ENCODE results near the gene NR2F1-AS1.

The NR2F1-AS1 gene

GRCh38 chr5:93602241-93603077, 21.4 kb upstream of the NR2F1-AS1 start:
- DNase-seq, result no peak

- DNase-seq, result no peak
Observed at GRCh38 chr5:93601802-93602155, 20.8 kb upstream of the NR2F1-AS1 start.

- no peak for DNase-seq
Observed at GRCh38 chr5:93601071-93601801, 20.2 kb upstream of the NR2F1-AS1 start.

DNA sequence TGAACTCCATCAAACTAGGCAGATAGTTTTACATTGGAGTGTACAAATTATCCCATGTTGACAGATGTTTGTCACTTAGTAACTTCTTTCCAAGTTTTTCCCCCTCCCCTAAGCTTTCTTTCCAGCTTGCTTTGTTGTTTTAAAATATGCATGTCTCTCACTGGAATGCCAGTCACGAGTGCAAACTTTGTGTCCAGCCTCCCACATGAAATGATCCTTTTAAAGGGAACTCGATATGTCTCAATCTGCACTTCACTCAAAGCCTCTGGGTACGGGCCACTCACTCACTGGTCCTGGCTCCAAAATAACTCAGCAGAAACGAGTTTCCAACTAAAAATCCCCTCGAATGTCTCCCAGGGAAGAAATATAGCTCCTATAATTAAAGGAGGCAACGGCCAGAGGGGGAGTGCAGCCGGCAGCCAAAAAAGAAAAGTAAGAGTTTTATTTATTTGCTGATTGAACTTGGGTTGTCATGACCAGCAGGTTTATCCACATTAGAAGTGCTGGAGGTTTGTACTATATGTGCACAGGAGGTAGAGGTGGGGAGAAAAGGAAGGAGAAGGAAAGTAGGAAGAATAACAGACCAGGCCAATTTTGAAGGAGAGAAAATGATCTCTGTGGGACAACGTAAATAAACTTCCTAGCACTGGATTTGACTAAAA, 19.5 kb upstream of the NR2F1-AS1 start:
- no peak for DNase-seq

DNA sequence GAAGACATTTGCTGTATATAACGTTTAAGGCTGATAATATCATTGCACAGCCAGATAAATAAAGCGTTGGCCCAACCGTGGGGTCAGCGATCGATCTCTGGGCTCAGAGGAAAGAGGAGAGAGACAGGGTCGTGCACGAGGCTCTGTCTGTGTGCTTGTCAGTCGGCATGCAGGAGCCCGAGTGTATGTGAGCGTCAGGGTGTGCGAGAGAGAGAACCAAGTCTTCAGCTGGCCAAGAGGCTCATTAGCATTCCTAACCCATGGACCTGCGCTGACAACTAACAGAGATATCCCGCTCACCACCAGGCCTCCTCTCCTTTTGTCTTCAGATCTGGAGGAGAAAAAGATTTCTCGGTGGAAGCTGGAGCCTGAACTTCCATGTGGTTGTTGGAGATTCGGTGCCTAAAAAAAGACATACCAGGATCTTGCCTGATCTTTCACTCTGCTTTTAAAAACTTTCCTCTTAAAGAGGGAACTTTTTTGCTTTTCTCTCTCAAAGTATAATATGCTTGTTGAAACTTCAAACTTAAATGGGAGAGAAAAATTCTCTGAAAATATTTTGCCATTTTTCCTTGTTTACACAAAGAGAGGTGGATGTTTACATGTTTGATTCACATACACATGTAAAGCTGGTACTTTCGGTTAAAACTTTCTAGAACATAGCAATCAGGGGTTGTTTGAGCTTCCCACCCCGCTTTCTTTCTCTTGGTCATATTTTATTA, 18.5 kb upstream of the NR2F1-AS1 start:
- DNase-seq, result no peak

- no peak for DNase-seq
Observed at GRCh38 chr5:93599001-93599379, 18.0 kb upstream of the NR2F1-AS1 start.

DNA sequence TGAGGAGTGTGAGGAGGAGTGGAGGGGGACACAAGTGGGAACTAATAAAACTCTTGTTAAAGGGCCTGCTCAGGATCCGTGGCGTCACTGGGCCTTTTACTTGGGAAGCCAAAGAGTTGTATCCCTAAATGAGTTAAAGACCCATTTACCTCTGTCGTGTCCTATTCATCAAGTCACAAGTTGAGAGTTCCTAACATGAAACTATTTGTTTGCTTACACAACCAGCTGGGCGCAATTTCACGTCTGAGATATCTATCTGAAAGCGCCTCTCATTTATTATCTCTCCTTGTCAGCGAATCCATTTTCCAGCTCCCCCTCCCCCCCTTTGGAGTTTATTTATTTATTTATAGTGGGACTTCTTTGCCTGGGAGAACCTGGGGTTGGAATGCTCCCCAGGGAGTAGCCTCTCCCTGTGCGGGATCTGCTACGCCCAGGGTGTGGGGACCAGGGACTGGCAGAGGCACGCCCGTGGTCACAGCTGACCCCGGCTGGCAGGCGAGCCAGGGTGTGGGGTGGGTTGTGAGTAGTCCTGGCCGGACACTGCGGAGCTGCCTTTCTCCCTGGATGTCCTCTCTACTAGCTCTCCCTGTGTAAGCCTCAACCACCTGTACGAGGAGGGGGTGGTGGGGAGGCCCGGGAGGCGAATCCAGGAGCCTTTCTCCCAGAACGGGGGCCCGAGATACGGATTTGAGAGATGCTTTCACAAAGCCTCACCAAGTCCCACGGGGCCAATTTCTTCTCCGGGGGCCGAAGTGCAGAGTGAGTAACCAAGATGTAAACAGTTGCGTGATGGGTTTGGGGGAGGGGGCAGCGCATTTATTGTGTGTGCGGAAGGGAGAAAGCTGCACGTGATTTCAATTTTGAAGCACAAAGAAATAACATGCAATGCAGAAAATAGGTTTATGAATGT, 17.3 kb upstream of the NR2F1-AS1 start:
- DNase-seq, result no peak

DNA sequence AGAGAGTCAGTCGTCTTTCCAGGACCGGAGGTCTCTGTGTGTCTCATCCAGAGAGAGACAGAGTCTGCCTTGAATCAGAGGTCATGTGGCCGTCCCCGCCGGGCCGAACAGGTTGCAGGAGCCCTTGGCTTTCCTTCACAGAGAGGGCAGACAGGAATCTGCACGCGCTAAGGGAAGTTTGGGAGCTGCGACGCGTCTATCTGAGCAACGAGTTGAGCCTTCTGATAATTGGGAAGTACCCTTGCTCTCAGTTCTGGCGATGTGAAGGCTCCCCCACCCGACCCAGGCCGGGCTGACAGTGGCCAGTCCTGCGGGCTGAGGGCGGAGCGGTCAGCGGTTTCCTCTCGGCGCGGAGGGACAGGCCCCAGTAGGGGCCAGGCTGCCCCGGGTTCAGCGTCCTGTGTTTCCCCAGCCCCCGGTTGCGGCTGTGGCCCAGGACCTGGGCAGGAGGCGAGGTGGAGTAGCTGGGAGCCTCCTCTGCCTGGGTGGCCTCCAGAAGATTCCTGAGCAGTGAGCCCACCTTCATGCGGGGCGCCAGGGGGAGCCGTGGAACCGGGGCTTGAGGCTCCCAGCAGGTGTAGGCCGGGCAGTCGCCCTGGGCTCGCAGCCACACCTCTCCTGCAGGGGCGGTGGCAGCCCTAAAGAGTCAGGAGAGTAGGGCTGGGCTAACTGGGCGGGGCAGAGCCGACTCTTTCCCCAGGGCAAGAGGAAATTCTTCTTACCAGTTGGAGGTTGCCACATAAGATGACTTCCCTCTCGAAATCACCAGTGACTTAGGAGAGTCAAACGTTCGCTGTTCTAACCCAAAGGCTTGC, 15.9 kb upstream of the NR2F1-AS1 start:
- DNase-seq, result no peak

- DNase-seq, result no peak
Observed at GRCh38 chr5:93596310-93596675, 15.3 kb upstream of the NR2F1-AS1 start.

GRCh38 chr5:93595420-93596147, 14.6 kb upstream of the NR2F1-AS1 start:
- DNase-seq, result no peak

DNA sequence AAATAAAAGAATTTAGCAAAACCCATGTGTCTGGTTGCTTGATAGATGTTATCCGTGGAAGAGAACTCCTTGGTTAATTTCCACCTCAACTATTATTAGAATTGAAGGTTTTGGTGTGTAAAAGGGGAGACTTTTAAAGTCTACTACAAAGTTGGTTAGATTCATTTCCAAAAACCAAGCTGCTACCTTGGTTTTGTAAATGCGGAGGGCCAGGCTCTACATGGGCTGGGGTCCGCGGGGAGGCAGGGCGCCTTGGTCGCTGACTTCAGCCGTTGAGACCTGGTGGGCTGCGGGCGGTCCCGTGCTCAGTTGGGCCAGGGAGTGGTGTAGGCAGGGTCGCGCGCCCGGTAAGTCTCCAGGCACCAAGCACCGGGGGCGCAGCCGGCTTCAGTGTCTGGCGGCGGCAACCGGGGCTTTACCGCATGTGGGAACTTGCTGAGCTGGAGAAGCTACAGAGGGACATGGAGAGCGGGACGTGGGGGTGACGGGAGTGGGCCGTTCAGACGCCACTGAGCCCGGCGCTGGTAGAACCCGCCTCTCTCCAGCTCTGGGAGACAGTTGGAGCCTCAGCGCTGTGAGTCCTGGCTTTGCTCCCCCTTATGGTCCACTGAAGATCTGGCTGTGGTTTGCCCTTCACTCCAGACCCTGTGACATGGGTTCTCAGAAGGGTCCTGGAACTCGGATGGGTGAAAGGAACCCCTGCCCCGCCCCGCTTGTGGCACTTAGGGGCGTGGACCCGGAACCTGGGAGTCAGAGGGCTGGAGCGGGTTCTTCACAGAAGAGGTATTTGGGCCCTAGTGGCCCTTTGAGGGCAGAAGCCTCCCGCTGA, 13.8 kb upstream of the NR2F1-AS1 start:
- DNase-seq, result no peak

GRCh38 chr5:93593476-93594131, 12.6 kb upstream of the NR2F1-AS1 start:
- no peak for DNase-seq

DNA sequence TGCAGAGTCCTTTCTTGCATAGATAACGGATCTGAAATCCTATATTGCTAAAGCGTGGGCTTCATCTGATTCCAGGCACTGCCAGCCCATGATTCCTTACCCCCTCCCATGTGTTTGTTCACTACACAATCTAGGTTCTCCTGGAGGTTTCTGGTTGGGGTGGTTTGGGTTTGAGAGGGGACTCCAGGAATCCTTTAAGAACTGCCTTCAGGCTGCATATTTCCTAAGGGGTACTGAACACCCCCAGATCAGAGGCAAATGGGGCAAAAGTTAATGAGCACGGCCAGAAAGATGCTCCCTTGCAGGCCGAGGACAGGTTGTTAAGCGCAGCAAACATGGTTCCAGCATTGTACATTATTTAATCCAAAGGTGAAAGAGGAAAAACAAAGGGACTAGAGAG, 11.9 kb upstream of the NR2F1-AS1 start:
- DNase-seq, result no peak

DNA sequence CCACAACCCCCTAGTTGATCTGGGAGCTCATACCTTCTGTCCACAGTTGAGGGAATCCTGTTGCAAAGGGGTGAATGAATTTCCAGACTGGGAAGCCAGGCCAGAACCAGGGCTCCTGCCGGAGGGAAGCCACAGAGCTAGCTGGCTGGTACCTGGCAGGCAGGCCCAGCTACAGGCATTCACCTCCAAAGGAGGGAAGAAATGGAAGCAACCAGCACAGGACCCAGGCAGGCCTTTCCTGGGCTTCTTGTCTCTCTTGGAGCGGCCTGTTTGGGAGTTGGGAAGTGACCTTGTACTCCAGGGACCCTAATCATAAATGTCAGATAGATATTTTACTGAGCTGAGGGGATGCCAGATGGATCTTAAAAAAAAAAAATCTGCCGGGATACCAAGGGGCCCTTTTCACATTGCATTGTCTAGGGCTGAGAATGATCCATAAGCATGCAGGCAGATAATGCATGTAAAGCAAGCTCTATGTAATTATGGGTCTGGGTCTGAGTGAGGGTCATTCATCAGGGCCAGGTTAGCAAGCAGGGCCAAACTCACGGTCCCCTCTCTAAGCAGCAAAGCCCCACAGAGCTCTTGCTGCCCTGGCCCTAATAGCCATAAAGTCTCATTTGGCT, 10.4 kb upstream of the NR2F1-AS1 start:
- no peak for DNase-seq

DNA sequence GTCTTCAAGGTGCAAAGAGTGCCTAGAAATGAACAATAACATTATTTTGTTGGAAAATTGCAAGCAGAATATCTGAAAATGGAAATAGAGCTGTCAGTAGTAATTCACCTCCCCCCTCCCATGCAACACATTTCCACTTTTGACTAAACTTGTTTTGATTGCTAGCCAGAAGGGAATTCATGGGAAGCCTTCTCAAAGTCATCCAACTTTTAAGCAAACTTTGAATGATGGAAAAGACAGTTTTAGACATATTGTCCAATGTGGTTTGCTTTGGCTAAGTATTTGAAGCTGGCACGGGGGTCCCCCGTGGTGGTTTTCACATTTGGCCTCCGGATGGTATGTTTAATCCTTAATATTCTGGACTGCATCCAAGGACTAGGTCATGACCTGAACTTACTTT, 9.5 kb upstream of the NR2F1-AS1 start:
- DNase-seq, result no peak

DNA sequence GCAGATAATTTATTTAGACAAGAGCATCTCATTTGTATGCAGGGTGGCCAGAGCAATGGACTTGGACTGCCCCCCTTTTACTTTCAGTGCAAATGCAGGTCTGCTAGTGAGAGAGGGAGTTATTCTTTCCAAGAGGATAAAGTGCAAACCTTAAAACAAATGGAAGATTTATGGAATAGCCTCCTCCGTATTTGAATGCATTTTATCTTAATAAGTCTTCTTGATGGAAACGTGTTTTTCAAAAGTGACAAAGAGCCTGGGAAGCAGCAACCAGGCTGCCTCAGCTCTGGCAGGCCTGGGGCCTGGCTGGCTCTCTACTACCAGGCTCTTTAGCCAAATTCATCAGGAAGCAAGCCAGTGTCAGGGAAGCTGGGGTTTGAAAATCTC, 8.8 kb upstream of the NR2F1-AS1 start:
- DNase-seq, result no peak

- DNase-seq, result no peak
Observed at GRCh38 chr5:93589152-93589828, 8.3 kb upstream of the NR2F1-AS1 start.
